ENCODE measurements around the gene L1CAM. TPM values are rescaled to one million over a fixed set of nuclear protein-coding genes. Genes with fewer than 3 reads are reported as not detected.

The L1CAM gene
- polyA plus RNA-seq, 1 donor: 22.5 TPM

- WGBS (ENCODE audit: insufficient coverage, low lambda C conversion rate): no CpG with 5 or more reads among the region's 3 CpGs
- no peak overlapping the region for H3K27ac ChIP-seq (ENCODE audit: low read length)
- peaks cover 21% of the 10 kb centered on the region for H3K27me3 ChIP-seq (ENCODE audit: control insufficient read depth, insufficient read depth, low read length)
- no peak for DNase-seq
- no peaks in the 10 kb centered on the region for H3K36me3 ChIP-seq (ENCODE audit: control insufficient read depth, insufficient read depth, low read length)
- no peaks in the 10 kb centered on the region for H3K9me3 ChIP-seq (ENCODE audit: control insufficient read depth, low read depth, low read length)
- H3K4me3 ChIP-seq (ENCODE audit: low read length): no peak overlapping the region
- no peaks in the 10 kb centered on the region for H3K4me1 ChIP-seq (ENCODE audit: control insufficient read depth, insufficient read depth, low read length)
These were observed 9.9 kb downstream of the L1CAM start for GRCh38 chrX:153876112-153876491.

GRCh38 chrX:153875391-153876111 lies 10.4 kb downstream of the L1CAM start:
- Histone ChIP-seq H3K9me3 (ENCODE audit: control insufficient read depth, low read depth, low read length) (no peaks in the 10 kb centered on the region), H3K4me1 (ENCODE audit: control insufficient read depth, insufficient read depth, low read length) (no peaks in the 10 kb centered on the region), H3K4me3 (ENCODE audit: low read length) (no peak overlapping the region), H3K27me3 (ENCODE audit: control insufficient read depth, insufficient read depth, low read length) (peaks cover 21% of the 10 kb centered on the region), H3K27ac (ENCODE audit: low read length) (no peak overlapping the region), H3K36me3 (ENCODE audit: control insufficient read depth, insufficient read depth, low read length) (no peaks in the 10 kb centered on the region)
- WGBS (ENCODE audit: insufficient coverage, low lambda C conversion rate): no CpG with 5 or more reads among the region's 42 CpGs
- peak in 1 of 2 donors; percentile 30 for DNase-seq

- Histone ChIP-seq H3K9me3 (ENCODE audit: control insufficient read depth, low read depth, low read length) (no peaks in the 10 kb centered on the region), H3K27ac (ENCODE audit: low read length) (no peak overlapping the region), H3K36me3 (ENCODE audit: control insufficient read depth, insufficient read depth, low read length) (no peaks in the 10 kb centered on the region), H3K27me3 (ENCODE audit: control insufficient read depth, insufficient read depth, low read length) (peaks cover 14% of the 10 kb centered on the region), H3K4me1 (ENCODE audit: control insufficient read depth, insufficient read depth, low read length) (no peaks in the 10 kb centered on the region), H3K4me3 (ENCODE audit: low read length) (no peak overlapping the region)
- no CpG with 5 or more reads among the region's 13 CpGs for WGBS (ENCODE audit: insufficient coverage, low lambda C conversion rate)
- DNase-seq: no peak
These were observed 11.4 kb downstream of the L1CAM start for GRCh38 chrX:153874366-153875125.

- no CpG with 5 or more reads among the region's 3 CpGs for WGBS (ENCODE audit: insufficient coverage, low lambda C conversion rate)
- peaks cover 9% of the 10 kb centered on the region for H3K27me3 ChIP-seq (ENCODE audit: control insufficient read depth, insufficient read depth, low read length)
- H3K4me1 ChIP-seq (ENCODE audit: control insufficient read depth, insufficient read depth, low read length): no peaks in the 10 kb centered on the region
- H3K27ac ChIP-seq (ENCODE audit: low read length): no peak overlapping the region
- no peak overlapping the region for H3K4me3 ChIP-seq (ENCODE audit: low read length)
- no peaks in the 10 kb centered on the region for H3K36me3 ChIP-seq (ENCODE audit: control insufficient read depth, insufficient read depth, low read length)
- DNase-seq: no peak
- no peaks in the 10 kb centered on the region for H3K9me3 ChIP-seq (ENCODE audit: control insufficient read depth, low read depth, low read length)
These were observed 11.9 kb downstream of the L1CAM start for GRCh38 chrX:153874085-153874365.

- no peaks in the 10 kb centered on the region for H3K9me3 ChIP-seq (ENCODE audit: control insufficient read depth, low read depth, low read length)
- no peak overlapping the region for H3K4me3 ChIP-seq (ENCODE audit: low read length)
- H3K27ac ChIP-seq (ENCODE audit: low read length): no peak overlapping the region
- H3K27me3 ChIP-seq (ENCODE audit: control insufficient read depth, insufficient read depth, low read length): peaks cover 4% of the 10 kb centered on the region
- no CpG with 5 or more reads among the region's 7 CpGs for WGBS (ENCODE audit: insufficient coverage, low lambda C conversion rate)
- no peaks in the 10 kb centered on the region for H3K4me1 ChIP-seq (ENCODE audit: control insufficient read depth, insufficient read depth, low read length)
- H3K36me3 ChIP-seq (ENCODE audit: control insufficient read depth, insufficient read depth, low read length): no peaks in the 10 kb centered on the region
- DNase-seq: no peak
These were observed 12.5 kb downstream of the L1CAM start for GRCh38 chrX:153873282-153874084.

GRCh38 chrX:153871946-153872878 lies 13.8 kb downstream of the L1CAM start:
- WGBS (ENCODE audit: insufficient coverage, low lambda C conversion rate): no CpG with 5 or more reads among the region's 29 CpGs
- H3K27me3 ChIP-seq (ENCODE audit: control insufficient read depth, insufficient read depth, low read length): no peaks in the 10 kb centered on the region
- no peak overlapping the region for H3K4me3 ChIP-seq (ENCODE audit: low read length)
- no peaks in the 10 kb centered on the region for H3K9me3 ChIP-seq (ENCODE audit: control insufficient read depth, low read depth, low read length)
- H3K4me1 ChIP-seq (ENCODE audit: control insufficient read depth, insufficient read depth, low read length): no peaks in the 10 kb centered on the region
- DNase-seq: no peak
- no peak overlapping the region for H3K27ac ChIP-seq (ENCODE audit: low read length)
- H3K36me3 ChIP-seq (ENCODE audit: control insufficient read depth, insufficient read depth, low read length): no peaks in the 10 kb centered on the region

- H3K36me3 ChIP-seq (ENCODE audit: control insufficient read depth, insufficient read depth, low read length): no peaks in the 10 kb centered on the region
- H3K27me3 ChIP-seq (ENCODE audit: control insufficient read depth, insufficient read depth, low read length): no peaks in the 10 kb centered on the region
- no peak for DNase-seq
- no peaks in the 10 kb centered on the region for H3K4me1 ChIP-seq (ENCODE audit: control insufficient read depth, insufficient read depth, low read length)
- H3K27ac ChIP-seq (ENCODE audit: low read length): no peak overlapping the region
- no peak overlapping the region for H3K4me3 ChIP-seq (ENCODE audit: low read length)
- H3K9me3 ChIP-seq (ENCODE audit: control insufficient read depth, low read depth, low read length): no peaks in the 10 kb centered on the region
- WGBS (ENCODE audit: insufficient coverage, low lambda C conversion rate): no CpG with 5 or more reads among the region's 6 CpGs
These were observed 14.5 kb downstream of the L1CAM start for GRCh38 chrX:153871451-153871850.

- Histone ChIP-seq H3K36me3 (ENCODE audit: control insufficient read depth, insufficient read depth, low read length) (no peaks in the 10 kb centered on the region), H3K27me3 (ENCODE audit: control insufficient read depth, insufficient read depth, low read length) (no peaks in the 10 kb centered on the region), H3K27ac (ENCODE audit: low read length) (no peak overlapping the region), H3K9me3 (ENCODE audit: control insufficient read depth, low read depth, low read length) (no peaks in the 10 kb centered on the region), H3K4me1 (ENCODE audit: control insufficient read depth, insufficient read depth, low read length) (no peaks in the 10 kb centered on the region), H3K4me3 (ENCODE audit: low read length) (no peak overlapping the region)
- DNase-seq: no peak
- no CpG with 5 or more reads among the region's 21 CpGs for WGBS (ENCODE audit: insufficient coverage, low lambda C conversion rate)
These were observed 15.1 kb downstream of the L1CAM start for GRCh38 chrX:153870791-153871360.

GRCh38 chrX:153870288-153870690 lies 15.7 kb downstream of the L1CAM start:
- no peak for DNase-seq
- no CpG with 5 or more reads among the region's 11 CpGs for WGBS (ENCODE audit: insufficient coverage, low lambda C conversion rate)
- no peaks in the 10 kb centered on the region for H3K36me3 ChIP-seq (ENCODE audit: control insufficient read depth, insufficient read depth, low read length)
- no peaks in the 10 kb centered on the region for H3K27me3 ChIP-seq (ENCODE audit: control insufficient read depth, insufficient read depth, low read length)
- H3K4me1 ChIP-seq (ENCODE audit: control insufficient read depth, insufficient read depth, low read length): no peaks in the 10 kb centered on the region
- H3K9me3 ChIP-seq (ENCODE audit: control insufficient read depth, low read depth, low read length): no peaks in the 10 kb centered on the region
- no peak overlapping the region for H3K4me3 ChIP-seq (ENCODE audit: low read length)
- H3K27ac ChIP-seq (ENCODE audit: low read length): no peak overlapping the region

Data from large intestine (tissue), 3 donors.